ENCODE data around the gene S100A7.
"Not testable (repeated sequence)": the region's sequence is repeated elsewhere in the genome, so short reads cannot be mapped to it uniquely, and the experiment has no call there.

S100A7 gene

DNA sequence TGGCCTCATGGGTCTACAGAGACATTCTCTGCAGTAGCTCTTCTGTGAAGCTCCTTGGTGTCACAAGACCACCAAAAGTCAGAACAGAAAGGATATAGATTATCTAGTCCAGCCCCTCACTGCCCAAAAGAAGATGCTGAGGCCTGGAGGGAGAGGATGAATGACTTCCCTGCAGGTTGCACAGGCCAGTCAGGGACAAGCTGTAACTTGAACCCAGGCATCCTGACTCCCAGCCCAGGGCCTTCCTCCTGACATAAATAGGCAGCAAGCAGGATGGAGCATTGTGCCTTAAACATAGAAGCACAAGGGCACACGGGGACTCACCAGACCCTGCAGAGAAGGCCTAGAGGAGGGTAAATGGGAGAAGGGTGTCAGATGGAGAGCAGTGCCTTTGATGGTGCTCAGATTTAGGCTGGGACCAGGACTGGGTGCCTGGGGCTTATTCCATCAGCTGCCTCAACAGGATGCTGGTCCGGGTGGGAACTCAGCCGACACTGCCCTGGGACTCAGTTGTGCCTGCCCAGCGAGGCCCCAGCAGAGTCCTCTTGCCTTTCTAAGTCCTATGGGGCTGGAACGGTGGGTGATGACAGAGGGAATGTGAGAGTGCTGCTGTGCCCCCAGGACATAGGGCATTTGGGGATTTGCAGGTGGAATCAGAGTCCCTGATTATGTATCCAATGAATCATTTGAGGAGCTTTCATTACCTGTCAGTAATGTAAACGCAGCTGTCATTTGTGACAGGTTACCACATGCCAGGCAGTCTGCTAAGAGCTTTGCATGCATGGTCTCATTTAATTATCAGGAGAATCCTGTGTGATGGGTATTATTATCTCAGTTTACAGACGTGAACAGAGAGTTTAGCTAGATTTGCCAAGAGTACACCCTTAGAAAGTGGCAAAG is 30.9 kb downstream of the S100A7 start:
- DNase-seq = no peak

DNA sequence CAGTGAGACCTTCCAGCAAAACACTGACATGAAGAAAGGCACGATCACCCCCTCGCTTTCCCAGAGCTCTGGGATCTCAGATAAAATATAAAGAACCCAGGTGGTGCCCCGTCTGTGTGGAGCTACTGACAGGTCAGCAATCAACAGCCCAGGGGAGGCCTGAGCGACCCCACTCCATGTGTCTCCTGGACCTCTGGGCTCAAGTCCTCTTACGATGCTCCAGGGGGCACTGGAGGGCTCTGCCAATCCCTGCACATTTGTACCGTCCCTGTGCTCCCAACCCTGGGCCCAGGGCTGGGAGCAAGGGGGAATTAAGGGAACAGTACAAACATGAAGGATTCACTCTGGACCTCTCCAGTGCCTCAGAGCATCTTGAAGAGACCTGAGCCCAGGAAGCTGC is 31.7 kb downstream of the S100A7 start:
- DNase-seq = no peak

DNA sequence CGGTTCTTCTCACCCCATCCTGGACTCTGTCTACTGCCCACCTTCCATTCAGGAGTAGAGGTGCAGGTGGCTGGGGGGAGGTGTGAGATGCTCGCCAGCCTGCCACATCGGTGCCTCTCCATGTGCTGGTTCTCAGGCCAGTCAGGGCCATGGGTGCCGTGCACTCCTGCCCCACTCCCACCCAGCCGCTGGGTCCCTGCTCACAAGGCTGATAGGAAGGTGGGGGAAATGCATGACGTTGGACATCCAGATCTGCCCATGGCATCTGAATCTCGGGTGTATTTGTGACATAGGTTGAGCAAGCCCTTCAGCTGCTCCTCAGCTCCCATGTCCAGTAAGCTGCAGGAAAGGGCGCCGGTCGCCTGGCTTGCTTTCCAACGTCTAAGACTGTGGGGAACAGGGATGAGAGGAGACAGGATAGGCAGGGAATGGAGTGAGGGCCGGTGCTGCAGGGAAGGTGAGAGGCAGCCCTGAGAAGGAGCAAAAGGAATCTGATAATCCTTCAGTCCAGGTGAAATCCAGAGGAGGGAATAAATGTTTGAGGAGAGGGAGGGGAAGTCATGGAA is 32.3 kb downstream of the S100A7 start:
- no peak for DNase-seq

DNA sequence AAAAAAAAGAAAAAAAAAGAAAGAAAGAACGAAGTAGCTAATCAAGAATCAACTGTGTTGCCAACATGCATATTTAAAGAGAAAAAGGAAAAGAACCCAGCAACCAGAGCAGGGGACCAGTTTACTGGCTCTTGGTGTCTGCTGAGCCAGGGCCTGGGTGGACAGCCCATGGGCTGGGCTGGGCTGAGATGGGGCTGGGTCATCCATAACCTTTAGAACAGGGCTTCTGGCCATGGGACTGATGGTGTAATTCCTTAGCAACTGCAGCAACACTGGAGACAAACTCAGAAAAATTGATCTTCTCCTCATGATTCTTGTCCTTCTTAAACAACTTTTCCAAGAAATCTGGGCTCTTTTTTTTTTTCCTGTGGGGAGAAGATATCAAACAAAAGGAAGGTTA is 33.6 kb downstream of the S100A7 start:
- DNase-seq = no peak

DNA sequence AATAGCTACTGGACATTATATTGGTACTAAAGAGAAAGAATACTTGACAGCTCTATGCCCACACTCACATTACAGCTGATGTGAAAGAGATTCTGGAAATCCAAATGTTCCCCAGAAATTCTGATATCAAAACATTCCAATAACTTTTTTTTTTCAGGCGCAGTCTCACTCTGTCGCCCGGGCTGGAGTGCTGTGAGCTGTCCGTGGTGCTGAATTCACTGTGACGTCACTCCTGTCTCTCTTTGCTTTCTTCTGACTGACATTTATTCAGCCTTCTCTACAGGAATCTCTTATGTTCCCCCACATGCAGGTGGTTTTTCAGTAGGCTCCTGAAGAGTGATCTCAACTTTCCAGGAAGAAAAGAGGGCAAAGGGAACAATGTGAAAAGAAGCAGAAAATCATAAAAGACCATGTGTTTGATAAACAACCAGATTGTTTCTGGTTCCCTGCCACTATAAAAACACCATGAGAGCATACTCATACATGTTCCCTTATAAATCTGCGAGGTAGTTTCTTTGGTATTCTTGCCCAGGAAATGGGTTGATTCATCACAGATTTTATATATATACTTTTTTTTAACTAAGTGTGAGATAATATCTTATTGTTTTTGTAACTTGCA is 37.9 kb downstream of the S100A7 start:
- DNase-seq = peak; percentile 43 to 58

DNA sequence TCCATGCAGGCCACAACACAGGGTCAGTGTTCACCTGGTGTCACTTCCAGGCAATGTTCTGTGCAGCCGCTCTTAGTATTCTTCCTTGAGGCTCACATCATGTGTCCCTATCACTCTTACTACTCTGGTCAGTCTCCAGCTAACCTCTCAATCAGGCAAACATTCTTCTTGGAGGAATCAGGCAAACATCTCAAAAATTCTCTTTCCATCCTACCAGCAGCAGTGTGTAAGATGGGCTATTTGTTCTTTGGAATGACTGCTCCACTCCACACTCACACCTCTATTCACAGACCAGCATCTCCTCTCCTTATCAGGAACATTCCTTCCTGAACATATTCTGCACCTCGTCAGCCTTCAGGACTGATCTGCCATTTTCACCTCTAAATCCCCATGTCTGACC is 40.1 kb downstream of the S100A7 start:
- DNase-seq = no peak

DNA sequence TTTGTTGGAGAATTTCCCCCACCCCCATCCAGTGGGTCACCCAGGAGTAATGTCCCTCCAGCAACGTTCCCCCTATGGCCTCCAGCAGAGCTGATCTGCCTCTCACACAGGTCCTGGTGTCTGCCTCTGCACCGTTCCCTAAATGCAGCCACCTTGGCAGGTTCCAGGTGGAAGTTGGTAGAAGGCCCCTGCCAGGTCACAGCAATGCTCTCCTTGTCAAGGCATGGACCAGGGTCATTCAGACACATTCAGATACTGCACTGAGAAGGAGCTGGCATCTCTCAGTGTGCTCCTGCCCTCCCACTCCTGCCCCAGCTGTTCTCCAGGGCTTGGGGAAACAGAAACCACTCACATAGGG is 41.0 kb downstream of the S100A7 start:
- not testable (repeated sequence) for DNase-seq

DNA sequence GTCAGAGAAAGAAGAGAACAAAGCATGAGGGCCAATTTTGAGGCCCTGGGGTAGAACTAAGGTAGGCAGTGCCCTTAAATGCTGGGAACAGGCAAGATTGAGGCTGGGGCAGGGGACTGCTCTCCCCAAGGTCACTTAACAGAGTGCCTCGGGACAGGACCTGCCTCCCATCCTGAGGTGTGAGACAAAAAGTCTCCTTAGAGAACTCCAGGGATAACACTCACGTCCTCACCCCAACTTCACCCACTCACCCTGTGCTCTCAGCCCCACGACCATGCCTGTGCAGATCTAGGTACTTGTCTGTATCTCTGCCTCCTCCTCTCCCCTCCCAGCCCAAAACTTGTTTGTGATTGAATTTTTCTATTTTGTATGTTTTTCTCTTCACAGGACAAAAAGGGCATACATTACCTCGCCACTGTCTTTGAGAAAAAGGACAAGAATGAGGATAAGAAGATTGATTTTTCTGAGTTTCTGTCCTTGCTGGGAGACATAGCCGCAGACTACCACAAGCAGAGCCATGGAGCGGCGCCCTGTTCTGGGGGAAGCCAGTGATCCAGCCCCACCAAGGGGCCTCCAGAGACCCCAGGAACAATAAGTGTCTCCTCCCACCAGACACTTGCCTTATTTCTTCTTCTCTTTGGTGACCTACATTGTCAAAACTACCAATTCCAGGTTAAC is 41.6 kb downstream of the S100A7 start:
- DNase-seq = not testable (repeated sequence)

DNA sequence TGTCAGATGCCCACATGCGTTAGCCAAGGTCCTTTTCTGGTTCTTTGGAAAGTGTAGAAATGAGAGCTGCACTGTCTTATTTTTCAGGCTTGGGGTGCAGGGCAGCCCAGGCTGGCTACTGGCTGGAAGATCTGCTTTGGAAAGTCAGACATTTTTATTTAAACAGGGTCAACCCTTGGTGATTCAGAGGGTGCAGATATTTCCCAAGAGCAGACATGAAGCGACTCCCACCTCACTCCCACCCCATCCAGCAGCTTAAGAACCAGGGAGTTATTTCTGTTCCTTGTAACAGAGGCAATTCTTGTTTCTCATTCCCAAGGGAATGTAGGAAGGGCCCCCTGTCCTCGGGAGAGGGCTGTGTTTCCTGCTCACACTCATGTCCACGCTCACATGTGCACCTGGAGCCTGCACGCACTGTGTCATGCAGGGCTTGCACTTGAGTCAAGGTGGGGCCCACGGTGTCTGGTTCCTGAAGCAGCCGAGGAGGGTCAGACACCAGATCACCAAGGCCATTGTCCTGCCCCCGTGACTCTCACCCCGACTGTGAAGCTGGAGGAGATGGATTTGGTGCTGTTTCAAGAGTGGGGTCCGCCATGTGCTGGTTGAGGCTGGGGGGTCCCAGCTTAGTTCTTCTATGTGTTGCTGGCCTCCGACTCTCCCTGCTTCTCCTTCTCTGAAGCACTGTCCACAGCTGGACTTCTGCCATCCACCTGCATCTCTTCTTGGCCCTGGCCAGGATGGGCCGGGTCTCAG is 43.1 kb downstream of the S100A7 start:
- DNase-seq = no peak

DNA sequence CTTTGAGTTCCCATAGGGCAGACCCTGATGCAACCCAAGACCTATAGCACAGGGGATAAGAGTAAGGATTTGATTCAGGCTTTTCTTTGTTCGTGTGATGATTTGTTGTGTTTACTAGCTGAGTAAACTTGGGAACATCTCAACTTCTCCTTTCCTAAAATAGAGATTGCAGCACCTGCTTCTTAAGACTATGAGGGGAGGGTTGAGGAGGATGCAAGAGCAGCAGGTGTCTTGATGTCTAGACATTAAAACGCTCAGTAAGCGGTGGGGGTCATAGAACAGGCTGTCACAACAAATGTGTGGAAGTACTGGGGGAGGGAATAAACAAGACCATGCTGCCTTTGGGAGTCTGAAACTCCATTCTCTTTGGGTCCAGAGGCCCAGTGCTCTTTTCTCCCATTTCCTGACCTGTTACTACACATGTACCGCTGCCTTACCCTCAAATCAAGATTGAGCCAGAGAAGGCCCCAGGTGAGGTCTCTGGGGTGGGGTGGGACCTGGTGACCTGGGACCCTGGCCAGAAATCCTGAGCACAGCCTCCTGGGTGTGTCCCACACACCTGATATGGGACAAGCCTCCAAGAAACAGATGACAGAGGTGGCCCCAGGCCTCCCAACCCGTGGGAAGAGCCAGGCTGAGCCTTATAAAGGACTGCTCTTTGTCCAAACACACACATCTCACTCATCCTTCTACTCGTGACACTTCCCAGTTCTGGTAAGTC is 44.4 kb downstream of the S100A7 start, which contains the start of gene S100A7A:
Gene S100A7A (plus strand): TSS at position 671 of the 721 bp plus-strand sequence. CDS start 1,563 bp downstream, outside the sequence.
- no peak for DNase-seq

DNA sequence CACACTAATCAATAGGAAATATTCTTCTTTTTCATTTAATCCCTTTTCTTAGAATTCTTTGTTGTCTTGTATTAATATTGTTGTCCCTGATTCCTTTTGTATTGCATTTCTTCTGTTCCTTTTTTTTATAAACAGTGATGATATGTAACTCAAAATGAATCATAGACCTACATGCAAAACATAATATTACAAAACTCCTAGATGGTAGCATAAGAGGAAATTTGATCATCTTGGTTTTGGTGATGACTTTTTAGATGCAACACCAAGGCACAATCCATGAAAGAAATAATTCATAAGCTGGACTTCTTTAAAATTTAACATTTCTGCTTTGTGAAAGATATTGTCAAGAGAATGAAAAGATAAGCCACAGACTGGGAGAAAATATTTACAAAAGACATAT is 46.5 kb downstream of the S100A7 start:
- not testable (repeated sequence) for DNase-seq
